SK-N-SH treated with all-trans-retinoic acid at 6 μM for 48 hours (cell line): ENCODE data around the gene FAM186B.

Source experiments
- ATAC-seq: fragments of 200-7000 bp; cut with Tn5 transposase; 3 replicates; pipeline ENCODE4 v1.9.1; 2020; ENCODE audit warnings: mild to moderate bottlenecking, moderate library complexity
- ARNTL ChIP-seq: fragments of 450-650 bp; formaldehyde crosslinking; IDR thresholded peaks from 2 replicates; pipeline ENCODE4 v1.5.0; 2020; ENCODE audit warnings: low read depth, mild to moderate bottlenecking, moderate library complexity, borderline replicate concordance
- CREB5 ChIP-seq: fragments of 250-450 bp; sonication (Bioruptor Pico); IDR thresholded peaks from 2 replicates; pipeline ENCODE4 v1.5.1; 2020; ENCODE audit warnings: low read depth, mild to moderate bottlenecking, moderate library complexity
- CSDC2 ChIP-seq: fragments of 250-450 bp; sonication (Bioruptor Pico); IDR thresholded peaks from 2 replicates; pipeline ENCODE4 v1.5.0; 2020; ENCODE audit warnings: mild to moderate bottlenecking, moderate library complexity
- CSRNP3 ChIP-seq: fragments of 250-450 bp; sonication (Bioruptor Pico); IDR thresholded peaks from 2 replicates; pipeline ENCODE4 v1.5.1; 2021; ENCODE audit warnings: mild to moderate bottlenecking, moderate library complexity
- ESRRG ChIP-seq: fragments of 250-450 bp; sonication (Bioruptor Pico); IDR thresholded peaks from 2 replicates; pipeline ENCODE4 v1.6.1; 2021; ENCODE audit warnings: mild to moderate bottlenecking
- GLIS3 ChIP-seq: fragments of 250-450 bp; sonication (Bioruptor Pico); IDR thresholded peaks from 2 replicates; pipeline ENCODE4 v1.5.0; 2020; ENCODE audit warnings: mild to moderate bottlenecking, moderate library complexity
- ISL1 ChIP-seq: fragments of 250-450 bp; sonication (Bioruptor Pico); IDR thresholded peaks from 2 replicates; pipeline ENCODE4 v2.1.2; 2022; ENCODE audit warnings: mild to moderate bottlenecking, moderate library complexity
- OSR1 ChIP-seq: fragments of 250-450 bp; sonication (Bioruptor Pico); IDR thresholded peaks from 2 replicates; pipeline ENCODE4 v1.8.0; 2022; ENCODE audit warnings: moderate library complexity, mild to moderate bottlenecking, inconsistent platforms
- PATZ1 ChIP-seq: fragments of 250-450 bp; sonication (Bioruptor Pico); IDR thresholded peaks from 2 replicates; pipeline ENCODE4 v1.8.0; 2020; ENCODE audit warnings: mild to moderate bottlenecking, moderate library complexity, borderline replicate concordance
- POU6F1 ChIP-seq: fragments of 250-450 bp; sonication (Bioruptor Pico); IDR thresholded peaks from 2 replicates; pipeline ENCODE4 v1.8.0; 2021; ENCODE audit warnings: low read depth, mild to moderate bottlenecking, moderate library complexity, borderline replicate concordance
- PPARA ChIP-seq: fragments of 250-450 bp; sonication (Bioruptor Pico); IDR thresholded peaks from 2 replicates; pipeline ENCODE4 v1.5.0; 2020; ENCODE audit warnings: mild to moderate bottlenecking, borderline replicate concordance
- RARB ChIP-seq: fragments of 250-450 bp; sonication (Bioruptor Pico); IDR thresholded peaks from 2 replicates; pipeline ENCODE4 v1.8.0; 2021; ENCODE audit warnings: mild to moderate bottlenecking, moderate library complexity
- SNAI2 ChIP-seq: fragments of 250-450 bp; sonication (Bioruptor Pico); IDR thresholded peaks from 2 replicates; pipeline ENCODE4 v1.5.0; 2020; ENCODE audit warnings: mild to moderate bottlenecking, moderate library complexity
- TSHZ2 ChIP-seq: fragments of 250-450 bp; sonication (Bioruptor Pico); IDR thresholded peaks from 2 replicates; pipeline ENCODE4 v1.5.0; 2020; ENCODE audit warnings: mild to moderate bottlenecking, moderate library complexity
- ZC3H10 ChIP-seq: fragments of 250-450 bp; sonication (Bioruptor Pico); IDR thresholded peaks from 2 replicates; pipeline ENCODE4 v1.5.1; 2021; ENCODE audit warnings: mild to moderate bottlenecking, moderate library complexity
- ZFP3 ChIP-seq: fragments of 250-450 bp; sonication (Bioruptor Pico); IDR thresholded peaks from 2 replicates; pipeline ENCODE4 v1.5.0; 2020; ENCODE audit warnings: mild to moderate bottlenecking, moderate library complexity
- ZFP30 ChIP-seq: fragments of 450-650 bp; formaldehyde crosslinking; IDR thresholded peaks from 2 replicates; pipeline ENCODE4 v1.5.0; 2022; ENCODE audit warnings: mild to moderate bottlenecking, moderate library complexity
- ZNF70 ChIP-seq: fragments of 450-650 bp; formaldehyde crosslinking; IDR thresholded peaks from 2 replicates; pipeline ENCODE4 v1.5.0; 2020; ENCODE audit warnings: mild to moderate bottlenecking, moderate library complexity
- ZNF8 ChIP-seq: fragments of 450-650 bp; formaldehyde crosslinking; IDR thresholded peaks from 2 replicates; pipeline ENCODE4 v1.5.0; 2020; ENCODE audit warnings: mild to moderate bottlenecking, moderate library complexity

The FAM186B gene

GRCh38 chr12:49599961-49600360, 5.5 kb downstream of the FAM186B start:
- TF ChIP-seq CSDC2 (CRISPR knock-in tag) (no peak), ARNTL (no peak), ZNF8 (CRISPR knock-in tag) (no peak), CREB5 (no peak), SNAI2 (CRISPR knock-in tag) (no peak), PPARA (no peak), CSRNP3 (CRISPR knock-in tag) (no peak), ZFP3 (CRISPR knock-in tag) (no peak), ISL1 (no peak), TSHZ2 (no peak)

GRCh38 chr12:49598527-49598926, 6.9 kb downstream of the FAM186B start:
- TF ChIP-seq ESRRG (no peak), CSRNP3 (CRISPR knock-in tag) (no peak), ZNF8 (CRISPR knock-in tag) (no peak), SNAI2 (CRISPR knock-in tag) (no peak), ZC3H10 (CRISPR knock-in tag) (no peak), ISL1 (no peak), ZFP30 (CRISPR knock-in tag) (no peak), OSR1 (no peak), GLIS3 (no peak), RARB (no peak), ZNF70 (CRISPR knock-in tag) (no peak), CREB5 (no peak), TSHZ2 (no peak), POU6F1 (CRISPR knock-in tag) (no peak), PATZ1 (CRISPR knock-in tag) (no peak), PPARA (no peak), ZFP3 (CRISPR knock-in tag) (no peak)
- no peak for ATAC-seq

More at GRCh38 chr12:49599961-49600360, 5.5 kb downstream of the FAM186B start:
- no peak for ATAC-seq
